ENCODE data around the gene USP3.

DNA sequence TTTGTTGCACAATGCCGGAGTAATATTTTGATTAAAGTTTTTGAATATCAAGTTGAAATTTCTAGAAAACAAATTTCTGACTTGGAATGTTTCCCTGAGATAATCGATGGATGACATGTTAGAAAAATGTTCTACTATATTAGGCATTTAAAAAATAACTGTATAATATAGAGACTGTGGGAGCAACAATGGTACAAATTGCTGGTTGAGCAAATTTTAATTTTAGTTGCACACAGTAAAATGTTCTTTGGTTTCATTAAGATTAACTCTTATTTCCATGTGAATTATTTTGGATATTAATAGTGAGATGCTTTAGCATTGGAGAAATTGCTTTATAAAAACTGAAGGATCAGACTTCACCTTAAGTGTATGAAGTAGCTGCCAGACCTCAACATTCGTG lies 9.3 kb downstream of the USP3 start:
- TF ChIP-seq, protein P1, sequence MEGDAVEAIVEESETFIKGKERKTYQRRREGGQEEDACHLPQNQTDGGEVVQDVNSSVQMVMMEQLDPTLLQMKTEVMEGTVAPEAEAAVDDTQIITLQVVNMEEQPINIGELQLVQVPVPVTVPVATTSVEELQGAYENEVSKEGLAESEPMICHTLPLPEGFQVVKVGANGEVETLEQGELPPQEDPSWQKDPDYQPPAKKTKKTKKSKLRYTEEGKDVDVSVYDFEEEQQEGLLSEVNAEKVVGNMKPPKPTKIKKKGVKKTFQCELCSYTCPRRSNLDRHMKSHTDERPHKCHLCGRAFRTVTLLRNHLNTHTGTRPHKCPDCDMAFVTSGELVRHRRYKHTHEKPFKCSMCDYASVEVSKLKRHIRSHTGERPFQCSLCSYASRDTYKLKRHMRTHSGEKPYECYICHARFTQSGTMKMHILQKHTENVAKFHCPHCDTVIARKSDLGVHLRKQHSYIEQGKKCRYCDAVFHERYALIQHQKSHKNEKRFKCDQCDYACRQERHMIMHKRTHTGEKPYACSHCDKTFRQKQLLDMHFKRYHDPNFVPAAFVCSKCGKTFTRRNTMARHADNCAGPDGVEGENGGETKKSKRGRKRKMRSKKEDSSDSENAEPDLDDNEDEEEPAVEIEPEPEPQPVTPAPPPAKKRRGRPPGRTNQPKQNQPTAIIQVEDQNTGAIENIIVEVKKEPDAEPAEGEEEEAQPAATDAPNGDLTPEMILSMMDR (conservative IDR thresholded peaks at IDR 0.05 in 1 of 2, IDR thresholded peaks at IDR 0.05 in 1 of 2; ENCODE audit: low read depth in 1 of 2, low read length in 2 of 2), result no peak
- TF ChIP-seq EZH2 (IDR thresholded peaks at IDR 0.05; ENCODE audit: low read length, missing control alignments), result no peak
